Mononuclear cell (primary cell): ENCODE data around the gene ANG. TPM values are rescaled to one million over a fixed set of nuclear protein-coding genes. Genes with fewer than 3 reads are reported as not detected.
"Not testable (repeated sequence)": the region's sequence is repeated elsewhere in the genome, so short reads cannot be mapped to it uniquely, and the experiment has no call there.

Source experiments
- H3K27me3 ChIP-seq: 2 replicates; pipeline ENCODE4 v1.6.0; 2011; ENCODE audit warnings: low read length, control low read depth; ENCODE audit not compliant: insufficient read depth
- H3K4me1 ChIP-seq: 2 replicates; pipeline ENCODE4 v1.5.1; 2011; ENCODE audit warnings: mild to moderate bottlenecking, low read length, control low read depth; ENCODE audit not compliant: insufficient read depth
- H3K4me3 ChIP-seq: 2 replicates; pipeline ENCODE4 v1.5.1; 2011; ENCODE audit warnings: mild to moderate bottlenecking, low read length, moderate library complexity
- H3K9me3 ChIP-seq: 2 replicates; pipeline ENCODE4 v1.5.1; 2011; ENCODE audit warnings: low read depth, mild to moderate bottlenecking, control low read depth, low read length
- total RNA-seq: library from RNA; depleted of rRNA; stranded (reverse); fragments of >200 nt; gene quantifications from one replicate; pipeline ENCODE4 v1.2.3, GENCODE V29; 2012

ANG gene
- 1.3 TPM for total RNA-seq

DNA sequence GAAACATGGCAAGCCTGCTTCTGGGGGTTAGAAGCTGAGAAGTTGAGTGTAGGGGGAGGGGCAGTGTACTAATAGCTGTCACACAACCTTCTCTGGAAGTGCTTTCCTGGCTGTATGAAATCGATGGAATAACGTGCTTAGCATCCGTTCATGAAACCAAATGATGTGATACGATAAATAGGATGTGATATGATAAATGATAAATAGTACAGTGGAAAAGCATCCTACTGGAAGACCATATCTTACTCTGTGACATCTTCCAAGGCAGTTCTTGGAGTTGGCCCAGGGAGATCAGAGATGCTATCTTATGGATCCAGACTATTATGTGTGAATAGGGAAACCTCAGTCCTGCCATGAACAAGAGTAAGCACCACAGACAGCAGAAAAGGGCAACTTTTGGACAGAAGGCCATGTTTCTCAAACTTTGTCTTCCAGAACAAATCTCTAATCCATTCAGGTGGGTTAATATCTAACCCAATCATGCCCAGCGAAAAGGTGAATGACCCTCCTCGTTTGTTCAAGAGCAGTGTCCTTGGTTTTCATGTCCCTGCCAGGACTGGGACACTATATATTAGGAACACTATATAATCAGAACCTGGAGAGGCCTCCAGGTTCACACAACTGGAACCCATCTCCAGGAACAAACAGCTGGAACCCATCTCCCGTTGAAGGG lies at the start of gene ANG:
ANG (plus strand) TSS at position 598 of the 673 bp plus-strand sequence. CDS start 4,801 bp downstream, outside the sequence.
- no peaks in the 10 kb centered on the region for H3K27me3 ChIP-seq
- peaks cover 27% of the 10 kb centered on the region for H3K4me1 ChIP-seq
- H3K9me3 ChIP-seq, result no peaks in the 10 kb centered on the region
- H3K4me3 ChIP-seq, result no peak within 1 kb of the TSS

DNA sequence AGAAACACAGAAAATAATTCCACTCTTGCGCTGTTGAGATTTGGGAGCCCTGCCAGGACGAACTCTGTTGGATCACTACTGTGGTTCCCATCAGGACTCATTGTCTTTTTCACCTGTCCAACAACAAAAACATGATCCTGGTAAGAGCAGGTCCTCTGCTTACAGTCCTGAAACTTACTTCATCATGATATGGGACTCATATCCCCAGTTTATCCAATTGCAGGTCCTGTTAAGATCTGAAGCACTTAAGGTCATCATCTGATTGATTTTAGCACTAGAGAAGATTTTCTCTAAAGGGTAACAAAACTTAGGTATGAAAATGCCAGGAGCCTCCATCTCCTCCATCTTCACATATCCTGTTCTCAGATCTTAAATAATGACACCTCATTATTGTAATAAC lies 47.0 kb upstream of the ANG start, which contains the start of gene OR6S1:
OR6S1 (minus strand) TSS at position 101 of the 400 bp plus-strand sequence; CDS start at position 101, 0 bp downstream.
- H3K4me1 ChIP-seq, result no peaks in the 10 kb centered on the region
- no peak within 1 kb of the TSS for H3K4me3 ChIP-seq
- H3K9me3 ChIP-seq, result no peaks in the 10 kb centered on the region
- H3K27me3 ChIP-seq, result peaks cover 37% of the 10 kb centered on the region

DNA sequence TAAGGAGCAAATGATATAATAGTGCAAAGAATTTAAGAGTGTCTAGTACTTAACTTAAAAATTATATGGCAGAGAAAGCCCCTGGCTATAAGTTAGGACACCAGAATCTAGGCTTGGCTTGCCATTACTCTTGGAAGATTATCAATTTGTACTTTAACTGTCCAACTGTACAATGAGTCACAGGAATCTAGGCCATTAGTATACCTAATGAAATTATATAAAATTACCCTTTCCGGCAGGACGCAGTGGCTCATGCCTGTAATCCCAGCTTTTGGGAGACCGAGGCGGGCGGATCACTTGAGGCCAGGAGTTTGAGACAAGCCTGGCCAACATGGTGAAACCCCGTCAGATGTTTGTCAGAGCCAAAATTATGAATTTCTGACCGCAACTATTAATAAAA lies 46.4 kb upstream of the ANG start:
- Histone ChIP-seq H3K4me3 (no peak overlapping the region), H3K27me3 (peaks cover 31% of the 10 kb centered on the region), H3K4me1 (no peaks in the 10 kb centered on the region), H3K9me3 (no peaks in the 10 kb centered on the region)

DNA sequence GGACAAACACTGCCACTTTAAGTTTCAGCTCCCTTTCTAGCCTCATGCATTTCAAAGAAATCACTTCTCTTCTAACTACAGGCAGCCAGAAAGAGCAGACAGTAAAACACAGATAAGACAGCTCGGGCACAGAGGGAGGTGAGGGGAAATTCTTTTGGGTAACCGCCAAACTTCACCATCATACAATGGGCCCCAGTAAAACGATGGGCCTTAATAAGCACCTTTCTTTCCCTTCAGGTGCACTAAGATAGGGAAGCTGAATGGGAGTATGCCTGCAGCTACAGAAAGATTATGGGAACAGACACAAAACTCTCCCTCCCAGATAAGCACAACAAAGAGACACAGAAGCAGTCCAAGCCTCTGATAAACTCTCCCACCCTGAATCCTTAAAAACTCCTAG lies 45.8 kb upstream of the ANG start:
- not testable (repeated sequence) for H3K9me3 ChIP-seq, H3K4me1 ChIP-seq, H3K4me3 ChIP-seq
- H3K27me3 ChIP-seq, result peaks cover 30% of the 10 kb centered on the region

DNA sequence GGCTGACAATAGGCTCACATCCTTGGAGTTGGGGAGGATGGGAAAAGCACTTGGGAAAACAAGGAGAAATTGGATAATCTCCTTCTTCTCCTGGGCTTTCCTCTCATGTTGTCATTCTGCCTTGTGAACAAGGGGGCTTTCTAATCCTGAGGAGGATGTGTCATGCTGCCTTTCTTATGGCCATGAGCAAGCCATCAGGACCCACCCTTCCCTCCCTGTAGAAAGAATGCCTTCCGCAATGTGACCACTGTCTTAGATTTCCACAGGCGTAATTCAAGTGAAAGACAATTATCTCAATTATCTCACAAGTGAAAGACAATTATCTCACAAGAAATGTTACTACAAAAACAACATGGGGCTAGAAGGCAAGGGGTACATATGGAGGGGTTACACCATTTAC lies 44.0 kb upstream of the ANG start:
- peaks cover 22% of the 10 kb centered on the region for H3K27me3 ChIP-seq
- no peaks in the 10 kb centered on the region for H3K4me1 ChIP-seq
- H3K4me3 ChIP-seq, result no peak overlapping the region
- H3K9me3 ChIP-seq, result no peaks in the 10 kb centered on the region

DNA sequence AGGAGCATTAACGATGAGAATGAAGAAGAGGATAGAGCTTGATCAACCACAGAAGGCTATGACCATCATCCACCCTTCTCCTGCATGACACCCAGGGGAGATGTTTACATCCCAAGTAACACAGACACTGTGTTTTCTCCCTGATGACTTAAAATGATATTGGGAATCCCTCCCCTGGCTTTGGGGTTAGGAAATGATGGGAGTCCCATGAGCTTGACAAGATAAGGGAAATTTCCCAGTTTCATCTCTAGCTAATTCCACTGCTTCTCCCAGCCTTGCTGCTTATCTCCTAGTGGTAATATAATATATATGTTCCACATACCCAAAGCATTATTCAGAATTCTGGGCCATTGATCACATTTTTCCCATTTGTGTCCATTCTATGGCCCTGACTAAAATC lies 43.1 kb upstream of the ANG start:
- Histone ChIP-seq H3K27me3 (peaks cover 26% of the 10 kb centered on the region), H3K9me3 (no peaks in the 10 kb centered on the region), H3K4me1 (no peaks in the 10 kb centered on the region), H3K4me3 (no peak overlapping the region)

DNA sequence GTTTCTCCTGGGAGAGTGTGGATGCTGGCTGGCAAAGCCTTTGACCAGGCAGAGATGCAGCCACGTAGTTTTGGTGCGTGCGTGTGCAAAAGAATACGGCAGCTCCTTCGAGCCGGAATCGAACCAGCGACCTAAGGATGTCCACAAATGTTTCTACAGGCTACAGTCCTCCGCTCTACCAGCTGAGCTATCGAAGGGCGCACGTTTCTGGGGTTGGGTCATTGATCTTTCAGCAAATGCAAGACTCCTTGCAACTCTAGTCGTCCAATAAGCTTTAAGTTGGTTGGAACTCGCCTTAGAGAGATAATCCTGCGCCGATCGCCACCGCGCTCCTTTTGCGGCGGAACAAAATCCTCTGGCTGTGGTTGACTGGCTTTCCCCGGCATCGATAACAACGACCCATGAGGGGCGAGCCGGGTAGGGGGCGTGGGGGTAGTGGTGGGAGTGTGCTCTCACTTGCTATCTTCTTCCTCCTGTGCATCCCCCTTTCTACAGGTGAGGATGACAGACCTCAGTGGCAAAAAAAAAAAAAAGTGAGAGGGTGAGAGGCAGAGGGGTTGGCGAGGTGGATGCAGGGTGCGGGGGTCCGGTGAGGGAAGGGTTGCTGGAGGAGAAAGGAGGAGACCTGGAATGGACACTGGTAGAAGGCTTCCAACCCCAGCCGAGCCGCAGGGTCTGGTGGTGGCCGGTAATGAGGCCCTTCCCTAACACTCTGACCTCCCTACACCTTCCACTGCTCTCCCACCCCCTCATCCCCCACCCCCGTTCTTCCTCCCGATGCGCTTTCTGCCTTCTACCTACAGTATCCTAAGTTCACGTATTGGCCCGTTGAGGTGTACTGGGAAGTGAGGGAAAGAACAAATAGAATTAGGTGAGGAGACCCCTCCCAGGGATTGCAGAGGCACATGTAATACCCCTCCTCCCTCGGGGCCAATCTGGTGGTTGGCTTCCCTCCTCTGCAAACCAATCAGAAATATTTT lies 35.3 kb upstream of the ANG start:
- Histone ChIP-seq H3K4me1 (peaks cover 11% of the 10 kb centered on the region), H3K9me3 (no peaks in the 10 kb centered on the region), H3K4me3 (no peak overlapping the region), H3K27me3 (peaks cover 72% of the 10 kb centered on the region)

DNA sequence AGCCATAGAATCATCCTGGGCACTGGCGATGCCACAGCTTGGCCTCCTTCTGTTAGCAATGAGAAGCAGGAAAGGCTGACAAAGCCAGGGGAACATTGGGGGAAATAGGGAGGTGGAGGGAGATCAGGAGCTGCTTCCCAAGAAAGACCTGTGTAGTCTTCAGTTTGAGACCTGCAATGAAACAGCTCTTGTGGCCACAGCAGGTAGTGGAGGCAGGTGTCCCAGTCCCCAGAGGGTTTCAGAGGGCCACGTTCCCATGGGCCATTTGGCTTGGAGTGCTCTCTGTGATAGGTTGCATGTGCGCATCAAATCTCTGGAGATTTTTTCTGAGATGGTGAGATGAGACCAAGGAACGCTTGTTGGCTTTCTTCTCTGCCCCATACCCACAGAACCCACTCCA lies 32.7 kb upstream of the ANG start:
- Histone ChIP-seq H3K9me3 (no peaks in the 10 kb centered on the region), H3K4me3 (no peak overlapping the region), H3K27me3 (peaks cover 64% of the 10 kb centered on the region), H3K4me1 (peaks cover 11% of the 10 kb centered on the region)

DNA sequence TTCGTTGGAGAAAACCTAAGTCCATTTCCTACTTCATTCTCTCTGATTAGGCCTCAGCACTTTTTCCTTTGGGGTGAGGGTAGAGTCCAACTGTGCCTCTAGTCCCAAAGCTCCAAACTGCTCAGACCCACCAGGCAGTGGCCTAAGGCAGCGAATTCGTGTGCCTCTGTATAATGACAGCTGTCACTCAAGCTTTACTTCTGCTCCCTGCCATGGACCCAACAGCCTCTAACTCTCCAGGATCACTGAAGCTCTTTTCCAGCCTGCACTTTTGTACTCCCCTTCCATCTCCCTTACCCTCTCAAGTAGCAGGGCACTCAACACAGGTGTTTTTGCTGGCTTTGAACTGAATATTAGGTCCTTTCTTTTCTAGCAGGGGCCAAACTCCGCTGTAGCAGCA lies 32.3 kb upstream of the ANG start:
- H3K4me1 ChIP-seq, result peaks cover 11% of the 10 kb centered on the region
- H3K27me3 ChIP-seq, result peaks cover 60% of the 10 kb centered on the region
- no peak overlapping the region for H3K4me3 ChIP-seq
- H3K9me3 ChIP-seq, result no peaks in the 10 kb centered on the region

DNA sequence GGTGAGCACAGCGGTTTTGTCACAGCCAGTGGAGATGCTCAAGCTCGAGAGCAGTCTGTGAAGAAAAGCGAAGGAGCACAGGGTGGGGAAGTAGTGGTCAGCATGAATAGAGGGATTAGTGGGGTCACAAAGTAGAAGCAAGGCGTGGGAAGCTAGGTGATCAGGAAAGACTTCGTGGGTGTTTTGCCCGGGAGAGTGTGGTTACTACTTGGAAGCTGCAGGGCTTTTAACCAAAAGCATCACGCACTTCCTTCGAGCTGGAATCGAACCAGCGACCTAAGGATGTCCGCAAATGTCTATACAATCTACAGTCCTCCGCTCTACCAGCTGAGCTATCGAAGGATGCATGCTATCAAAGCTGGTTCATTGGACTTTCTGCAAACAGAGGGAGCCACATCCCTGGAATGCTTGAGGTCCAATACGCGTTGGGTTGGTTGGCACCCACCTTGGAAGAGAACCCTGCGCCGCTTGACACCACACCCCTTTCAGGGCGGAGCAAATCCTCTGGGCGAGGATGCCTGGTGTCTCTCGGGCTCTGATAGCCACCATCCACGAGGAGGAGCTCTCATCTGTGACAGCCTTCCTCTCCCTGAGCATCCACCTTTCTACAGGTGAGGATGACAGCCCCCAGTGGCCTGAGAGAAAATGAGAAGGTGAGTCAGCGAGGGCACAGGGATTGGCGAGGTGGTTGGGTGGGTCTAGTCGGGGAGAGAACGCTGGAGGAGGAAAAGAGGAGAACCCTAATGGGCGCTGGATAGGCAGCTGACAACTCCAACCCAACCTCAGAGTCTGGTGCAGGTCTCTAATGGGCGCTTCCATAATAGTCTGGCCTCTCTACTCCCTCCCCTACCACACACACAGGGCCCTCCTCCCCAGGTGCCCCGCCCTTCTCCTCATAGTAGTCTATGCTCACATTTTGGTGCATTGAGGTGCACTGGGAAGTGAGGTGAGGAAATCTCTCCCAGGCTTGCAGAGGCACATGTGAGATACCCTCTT lies 31.1 kb upstream of the ANG start:
- Histone ChIP-seq H3K4me1 (peaks cover 11% of the 10 kb centered on the region), H3K27me3 (peaks cover 48% of the 10 kb centered on the region), H3K4me3 (no peak overlapping the region), H3K9me3 (no peaks in the 10 kb centered on the region)

DNA sequence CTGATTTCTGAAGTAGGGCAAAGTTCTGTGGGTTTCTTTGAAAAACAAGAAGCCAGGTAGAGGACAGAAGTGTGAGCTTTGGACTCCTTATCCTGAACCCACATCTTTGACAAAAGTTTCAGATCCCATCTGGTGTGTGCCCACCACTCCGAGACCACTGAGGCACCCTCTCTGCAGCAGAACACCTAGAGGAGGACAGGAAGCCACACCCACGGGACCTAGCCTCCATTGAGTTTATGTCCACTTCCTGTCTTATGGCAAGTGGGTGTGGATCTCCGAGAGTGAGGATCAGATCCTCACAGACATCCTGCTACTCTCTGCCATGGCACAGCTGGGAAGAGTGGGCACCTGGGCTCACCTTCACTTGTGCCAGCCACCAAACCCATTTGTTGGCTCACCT lies 30.3 kb upstream of the ANG start:
- H3K27me3 ChIP-seq, result peaks cover 40% of the 10 kb centered on the region
- H3K4me1 ChIP-seq, result peaks cover 13% of the 10 kb centered on the region
- no peak overlapping the region for H3K4me3 ChIP-seq
- no peaks in the 10 kb centered on the region for H3K9me3 ChIP-seq

DNA sequence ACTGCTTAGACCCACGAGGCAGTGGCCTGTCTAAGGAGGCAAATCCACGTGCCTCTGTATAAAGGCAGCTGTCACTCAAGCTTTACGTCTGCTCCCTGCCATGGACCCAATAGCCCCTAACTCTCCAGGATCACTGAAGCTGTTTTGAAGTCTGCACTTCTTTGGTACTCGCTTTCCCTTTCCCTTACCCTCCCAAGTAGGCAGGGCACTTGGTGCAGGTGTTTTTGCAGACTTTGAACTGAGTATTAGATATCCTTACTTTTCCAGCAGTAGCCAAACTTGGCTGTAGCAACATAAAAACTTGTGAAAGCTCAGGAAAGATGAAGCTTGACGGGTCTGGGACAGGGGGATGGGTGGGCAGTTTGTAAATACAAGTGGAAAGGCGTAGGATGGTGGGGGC lies 29.2 kb upstream of the ANG start:
- Histone ChIP-seq H3K27me3 (peaks cover 30% of the 10 kb centered on the region), H3K4me3 (no peak overlapping the region), H3K9me3 (no peaks in the 10 kb centered on the region), H3K4me1 (peaks cover 19% of the 10 kb centered on the region)

DNA sequence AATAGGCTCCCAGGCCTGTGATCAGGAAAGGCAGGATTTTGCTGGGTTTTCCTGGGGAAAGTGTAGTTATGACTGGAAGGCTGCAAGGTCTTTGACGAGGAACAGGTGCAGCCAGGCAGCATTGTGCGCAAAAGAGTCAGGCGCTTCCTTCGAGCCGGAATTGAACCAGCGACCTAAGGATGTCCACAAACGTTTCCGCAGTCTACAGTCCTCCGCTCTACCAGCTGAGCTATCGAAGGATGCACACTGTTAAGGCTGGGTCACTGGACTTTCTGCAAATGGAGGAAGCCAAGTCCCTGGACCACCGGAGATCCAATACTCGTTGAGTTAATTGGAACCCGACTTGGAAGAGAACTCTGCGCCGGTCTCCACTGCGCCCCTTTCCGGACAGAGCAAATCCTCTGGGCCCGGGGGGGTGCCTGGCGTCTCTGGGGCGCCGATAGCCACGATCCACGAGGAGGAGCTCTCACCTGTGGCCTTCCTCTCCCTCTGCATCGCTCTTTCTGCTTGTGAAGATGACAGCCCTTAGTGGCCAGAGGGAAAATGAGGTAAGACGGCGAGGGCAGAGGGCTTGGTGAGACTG lies 28.7 kb upstream of the ANG start:
- Histone ChIP-seq H3K4me1 (peaks cover 19% of the 10 kb centered on the region), H3K27me3 (peaks cover 30% of the 10 kb centered on the region), H3K9me3 (no peaks in the 10 kb centered on the region), H3K4me3 (no peak overlapping the region)

DNA sequence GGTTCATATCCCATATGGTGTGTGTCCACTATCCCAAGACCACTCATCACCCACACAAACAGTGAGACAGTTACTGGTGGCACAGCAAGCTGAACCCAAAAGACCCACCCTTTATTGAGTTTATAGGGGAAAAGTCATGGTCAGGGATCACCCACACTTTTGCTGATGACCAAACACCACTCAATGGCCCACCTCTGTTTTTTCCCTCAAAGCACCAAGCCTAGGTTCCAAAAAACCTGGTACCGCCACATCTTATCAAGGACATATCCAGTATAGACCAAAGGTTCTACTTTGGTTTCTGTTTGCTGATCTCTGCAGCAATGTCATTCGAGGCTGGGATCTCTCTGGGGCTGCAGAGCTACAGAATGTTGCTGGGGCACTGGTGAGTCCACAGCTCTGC lies 27.4 kb upstream of the ANG start:
- Histone ChIP-seq H3K4me1 (peaks cover 19% of the 10 kb centered on the region), H3K4me3 (no peak overlapping the region), H3K27me3 (peaks cover 19% of the 10 kb centered on the region), H3K9me3 (no peaks in the 10 kb centered on the region)
